ENCODE results near the gene CRYGC.
"Not testable (repeated sequence)": the region's sequence is repeated elsewhere in the genome, so short reads cannot be mapped to it uniquely, and the experiment has no call there.

CRYGC gene

DNA sequence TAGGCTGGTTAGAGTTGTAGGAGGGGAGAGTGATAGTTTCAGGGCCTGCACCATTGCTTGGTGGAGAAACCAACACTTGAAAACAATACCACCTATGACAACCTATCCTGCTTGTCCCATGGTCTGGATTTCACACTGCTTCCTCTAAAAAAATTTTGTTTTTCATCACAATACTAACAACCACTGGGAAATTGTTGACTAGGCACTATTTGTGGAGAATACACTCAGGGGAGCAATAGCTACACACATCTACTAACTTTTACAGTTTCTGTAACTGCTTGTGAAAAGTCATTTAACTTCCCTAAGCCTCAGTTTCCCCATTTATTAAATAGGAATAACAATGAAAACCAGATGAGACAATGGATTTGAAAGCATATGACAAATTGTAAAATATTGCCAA, 20.5 kb upstream of the CRYGC start:
- Histone ChIP-seq H3K9ac (ENCODE audit: low read depth, low read length) (no peak overlapping the region), H3K4me1 (ENCODE audit: control insufficient read depth, insufficient read depth, low read length) (no peaks in the 10 kb centered on the region), H3K4me3 (ENCODE audit: low read depth, low read length) (no peak overlapping the region), H3K27me3 (ENCODE audit: control insufficient read depth, insufficient read depth, low read length) (no peaks in the 10 kb centered on the region), H3K36me3 (ENCODE audit: control insufficient read depth, insufficient read depth, low read length) (no peaks in the 10 kb centered on the region), H3K9me3 (ENCODE audit: control insufficient read depth, insufficient read depth, low read length) (no peaks in the 10 kb centered on the region)

DNA sequence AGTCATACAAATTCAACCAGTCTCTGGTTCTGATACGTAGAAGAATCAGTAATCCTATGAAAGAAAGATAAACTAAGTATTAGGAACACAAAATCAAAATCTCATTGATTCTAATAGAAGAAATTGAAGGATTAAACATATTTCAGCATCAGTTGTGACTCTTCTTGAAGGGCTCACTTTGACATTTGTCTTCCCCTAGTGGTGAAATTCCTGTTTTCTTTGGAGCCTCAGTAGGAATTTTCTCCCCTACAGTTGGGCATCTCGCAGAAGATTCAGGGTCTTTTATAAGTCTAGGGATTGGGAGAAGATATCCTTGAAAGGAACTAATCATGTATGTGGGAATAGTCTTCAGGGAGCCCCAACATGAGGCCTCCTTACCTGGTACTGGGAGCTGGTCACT, 19.2 kb upstream of the CRYGC start:
- H3K4me3 ChIP-seq (ENCODE audit: low read depth, low read length), result no peak overlapping the region
- no peaks in the 10 kb centered on the region for H3K36me3 ChIP-seq (ENCODE audit: control insufficient read depth, insufficient read depth, low read length)
- H3K9ac ChIP-seq (ENCODE audit: low read depth, low read length), result no peak overlapping the region
- H3K27me3 ChIP-seq (ENCODE audit: control insufficient read depth, insufficient read depth, low read length), result no peaks in the 10 kb centered on the region
- no peaks in the 10 kb centered on the region for H3K4me1 ChIP-seq (ENCODE audit: control insufficient read depth, insufficient read depth, low read length)
- H3K9me3 ChIP-seq (ENCODE audit: control insufficient read depth, insufficient read depth, low read length), result no peaks in the 10 kb centered on the region

DNA sequence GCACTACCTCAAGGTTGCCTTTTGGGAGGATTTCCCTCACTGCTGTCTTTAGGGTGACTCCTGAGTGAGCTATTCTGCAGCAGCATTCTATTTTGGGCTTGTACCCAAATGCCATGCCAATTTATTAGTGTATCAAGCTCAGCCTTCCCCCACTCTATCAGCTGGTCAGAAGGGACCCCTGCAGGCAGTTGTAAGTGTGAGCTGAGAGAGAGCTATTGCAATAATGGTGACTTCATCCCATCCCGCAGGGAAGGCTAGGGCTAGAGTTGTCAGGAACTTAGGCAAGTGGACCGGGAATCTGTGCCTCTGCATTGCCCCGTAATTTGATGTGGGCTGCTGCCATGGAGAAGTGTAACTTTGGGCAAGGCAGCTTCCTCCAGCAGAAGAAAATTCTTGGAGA, 18.1 kb upstream of the CRYGC start:
- no peak overlapping the region for H3K4me3 ChIP-seq (ENCODE audit: low read depth, low read length)
- no peaks in the 10 kb centered on the region for H3K36me3 ChIP-seq (ENCODE audit: control insufficient read depth, insufficient read depth, low read length)
- no peaks in the 10 kb centered on the region for H3K27me3 ChIP-seq (ENCODE audit: control insufficient read depth, insufficient read depth, low read length)
- no peak overlapping the region for H3K9ac ChIP-seq (ENCODE audit: low read depth, low read length)
- no peaks in the 10 kb centered on the region for H3K4me1 ChIP-seq (ENCODE audit: control insufficient read depth, insufficient read depth, low read length)
- H3K9me3 ChIP-seq (ENCODE audit: control insufficient read depth, insufficient read depth, low read length), result no peaks in the 10 kb centered on the region

DNA sequence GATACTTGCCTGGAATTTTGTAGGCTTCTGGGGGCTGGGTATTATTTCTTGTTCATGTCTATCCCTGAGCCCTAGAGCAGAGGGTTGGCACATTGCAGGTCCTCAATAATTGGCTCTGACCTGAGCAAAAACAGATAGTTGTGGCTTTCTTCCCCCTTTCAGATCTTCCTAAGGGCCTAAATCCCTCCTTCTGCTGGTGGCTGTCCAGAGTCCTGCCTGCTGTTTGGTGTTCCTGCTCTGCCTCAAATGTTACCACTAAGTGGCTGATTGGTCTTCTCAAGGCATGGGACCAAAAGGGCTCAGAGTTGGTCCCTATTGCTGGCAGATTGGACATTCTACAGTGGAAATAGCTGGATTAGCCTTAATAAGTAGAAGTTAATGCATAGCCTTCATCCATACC, 17.4 kb upstream of the CRYGC start:
- Histone ChIP-seq H3K9me3 (ENCODE audit: control insufficient read depth, insufficient read depth, low read length) (no peaks in the 10 kb centered on the region), H3K9ac (ENCODE audit: low read depth, low read length) (no peak overlapping the region), H3K27me3 (ENCODE audit: control insufficient read depth, insufficient read depth, low read length) (no peaks in the 10 kb centered on the region), H3K4me3 (ENCODE audit: low read depth, low read length) (no peak overlapping the region), H3K36me3 (ENCODE audit: control insufficient read depth, insufficient read depth, low read length) (no peaks in the 10 kb centered on the region), H3K4me1 (ENCODE audit: control insufficient read depth, insufficient read depth, low read length) (no peaks in the 10 kb centered on the region)

DNA sequence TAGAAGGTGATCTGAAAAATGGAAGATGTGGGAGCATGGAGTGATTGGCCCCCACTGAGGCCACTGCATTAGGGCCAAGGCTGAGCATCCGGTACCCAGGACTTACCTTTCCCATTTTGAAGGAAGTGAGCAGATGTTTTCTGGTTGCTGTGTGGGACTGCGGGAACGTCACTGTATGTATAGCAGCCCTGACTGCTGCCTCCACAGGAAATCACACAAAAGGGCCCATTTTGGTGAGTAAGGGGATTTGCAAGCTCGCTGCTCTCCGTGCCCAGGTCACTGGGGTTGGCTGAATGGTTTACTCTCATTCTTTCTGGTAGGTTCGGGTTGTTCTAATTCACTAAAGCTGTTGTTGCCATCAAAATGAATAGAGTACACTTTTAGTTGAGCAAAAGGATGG, 16.4 kb upstream of the CRYGC start, which contains the start of gene CRYGB:
CRYGB (minus strand) TSS at position 153 of the 400 bp plus-strand sequence; CDS start at position 115, 38 bp downstream.
- no peak within 1 kb of the TSS for H3K4me3 ChIP-seq (ENCODE audit: low read depth, low read length)
- H3K9ac ChIP-seq (ENCODE audit: low read depth, low read length), result no peak within 1 kb of the TSS
- no peaks in the 10 kb centered on the region for H3K4me1 ChIP-seq (ENCODE audit: control insufficient read depth, insufficient read depth, low read length)
- H3K36me3 ChIP-seq (ENCODE audit: control insufficient read depth, insufficient read depth, low read length), result no peaks in the 10 kb centered on the region
- H3K27me3 ChIP-seq (ENCODE audit: control insufficient read depth, insufficient read depth, low read length), result no peaks in the 10 kb centered on the region
- no peaks in the 10 kb centered on the region for H3K9me3 ChIP-seq (ENCODE audit: control insufficient read depth, insufficient read depth, low read length)

DNA sequence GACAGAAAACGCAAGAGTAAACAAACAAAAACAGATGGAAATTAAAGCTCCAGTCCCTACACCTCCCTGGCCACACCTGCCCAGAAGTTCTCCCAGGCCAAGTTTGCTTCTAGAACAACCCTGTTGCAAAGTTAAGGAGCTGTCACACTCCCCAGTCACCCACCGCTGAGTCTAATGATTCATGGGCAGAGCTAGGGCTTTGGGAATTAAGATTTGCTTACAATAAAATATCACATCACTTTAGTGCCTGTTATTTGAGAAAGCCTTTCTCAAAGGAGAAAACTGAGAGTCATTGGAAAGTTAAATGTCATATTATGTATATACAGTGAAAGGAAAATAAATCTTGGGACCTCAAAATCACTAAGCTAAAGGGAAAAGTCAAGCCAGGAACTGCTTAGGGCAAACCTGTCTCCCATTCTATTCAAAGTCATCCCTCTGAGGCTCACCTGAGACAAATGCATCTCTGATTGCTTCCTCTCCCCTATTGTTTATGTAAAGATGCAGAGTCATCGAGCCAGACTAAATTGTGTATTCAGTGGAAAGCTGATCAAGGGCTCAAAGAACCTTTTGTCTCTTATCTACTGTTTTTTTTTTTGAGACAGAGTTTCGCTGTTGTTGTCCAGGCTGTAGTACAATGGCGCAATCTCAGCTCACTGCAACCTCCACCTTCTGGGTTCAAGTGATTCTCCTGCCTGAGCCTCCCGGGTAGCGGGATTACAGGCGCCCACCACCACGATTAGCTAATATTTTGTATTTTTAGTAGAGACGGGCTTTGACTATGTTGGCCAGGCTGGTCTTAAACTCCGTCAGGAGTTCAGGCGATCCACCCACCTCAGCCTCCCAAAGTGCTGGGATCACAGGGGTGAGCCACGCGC, 13.5 kb upstream of the CRYGC start:
- no peaks in the 10 kb centered on the region for H3K27me3 ChIP-seq (ENCODE audit: control insufficient read depth, insufficient read depth, low read length)
- no peaks in the 10 kb centered on the region for H3K4me1 ChIP-seq (ENCODE audit: control insufficient read depth, insufficient read depth, low read length)
- no peak overlapping the region for H3K4me3 ChIP-seq (ENCODE audit: low read depth, low read length)
- H3K36me3 ChIP-seq (ENCODE audit: control insufficient read depth, insufficient read depth, low read length), result no peaks in the 10 kb centered on the region
- H3K9me3 ChIP-seq (ENCODE audit: control insufficient read depth, insufficient read depth, low read length), result no peaks in the 10 kb centered on the region
- H3K9ac ChIP-seq (ENCODE audit: low read depth, low read length), result no peak overlapping the region

DNA sequence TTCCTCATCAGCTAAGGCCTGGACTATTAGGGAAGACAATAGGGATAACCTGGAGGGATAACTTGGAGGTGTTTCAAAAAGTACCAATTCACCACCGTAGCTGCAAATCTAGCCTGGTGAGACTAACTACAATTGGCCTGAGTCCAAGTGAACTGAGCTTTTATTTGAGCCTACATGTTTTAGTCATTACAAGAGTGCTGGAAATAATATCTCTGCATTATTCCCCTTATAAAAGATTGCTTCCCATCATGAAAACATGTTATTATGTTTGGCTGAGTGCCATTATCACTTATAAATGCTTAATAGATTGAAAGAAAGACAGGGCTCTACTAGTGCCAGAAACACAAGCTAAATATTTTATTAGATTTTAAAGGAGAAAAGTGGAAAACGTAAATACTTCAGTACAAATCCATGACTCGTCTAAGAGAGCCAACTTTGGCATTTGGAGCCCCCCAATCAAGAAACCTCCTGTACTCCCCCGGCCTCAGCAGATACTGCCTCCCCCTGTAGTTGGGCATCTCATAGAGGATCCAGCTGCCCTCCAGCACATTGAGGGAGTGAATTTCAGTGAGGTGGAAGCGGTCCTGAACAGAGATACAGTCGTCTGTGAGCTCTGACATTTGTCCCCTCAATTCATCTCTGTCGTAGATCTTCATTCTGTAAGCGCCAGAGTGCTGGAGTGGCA, 12.8 kb upstream of the CRYGC start:
- no peaks in the 10 kb centered on the region for H3K36me3 ChIP-seq (ENCODE audit: control insufficient read depth, insufficient read depth, low read length)
- H3K4me1 ChIP-seq (ENCODE audit: control insufficient read depth, insufficient read depth, low read length), result no peaks in the 10 kb centered on the region
- no peak overlapping the region for H3K4me3 ChIP-seq (ENCODE audit: low read depth, low read length)
- H3K27me3 ChIP-seq (ENCODE audit: control insufficient read depth, insufficient read depth, low read length), result no peaks in the 10 kb centered on the region
- no peak overlapping the region for H3K9ac ChIP-seq (ENCODE audit: low read depth, low read length)
- no peaks in the 10 kb centered on the region for H3K9me3 ChIP-seq (ENCODE audit: control insufficient read depth, insufficient read depth, low read length)

DNA sequence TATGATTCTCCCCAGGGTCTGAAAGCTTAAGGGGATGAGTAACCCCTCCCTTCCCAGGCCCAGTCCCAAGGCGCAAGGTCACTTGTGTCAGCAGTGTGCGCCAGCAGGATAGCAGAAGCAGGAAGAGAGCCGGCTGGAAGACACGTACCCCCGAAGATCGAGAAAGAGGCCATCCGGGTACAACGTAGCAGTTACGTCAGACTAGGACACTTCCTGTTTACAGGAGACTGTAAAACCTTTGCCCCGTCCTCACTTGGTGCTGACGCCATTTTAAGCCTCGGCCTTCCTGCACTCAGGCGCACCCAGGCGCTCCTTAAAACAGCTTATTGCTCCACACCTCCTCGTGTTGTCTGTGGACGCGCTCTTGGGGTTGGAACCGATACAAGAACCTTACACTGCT, 9.8 kb upstream of the CRYGC start:
- H3K9me3 ChIP-seq (ENCODE audit: control insufficient read depth, insufficient read depth, low read length), result no peaks in the 10 kb centered on the region

DNA sequence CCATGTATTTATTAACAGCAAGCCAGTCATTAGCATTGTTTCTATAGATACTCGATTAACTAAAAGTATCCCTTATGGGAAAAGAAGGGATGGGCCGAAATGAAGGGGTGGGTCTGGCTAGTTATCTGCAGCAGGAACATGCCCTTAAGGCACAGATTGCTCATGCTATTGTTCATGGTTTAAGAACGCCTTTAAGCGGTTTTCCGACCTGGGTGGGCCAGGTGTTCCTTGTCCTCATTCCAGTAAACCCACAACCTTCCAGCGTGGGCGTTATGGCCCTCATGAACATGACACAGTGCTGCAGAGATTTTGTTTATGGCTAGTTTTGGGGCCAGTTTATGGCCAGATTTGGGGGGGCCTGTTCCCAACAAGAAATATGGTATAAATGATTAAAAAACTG, 8.7 kb upstream of the CRYGC start:
- H3K9ac ChIP-seq (ENCODE audit: low read depth, low read length); H3K4me1 ChIP-seq (ENCODE audit: control insufficient read depth, insufficient read depth, low read length); H3K36me3 ChIP-seq (ENCODE audit: control insufficient read depth, insufficient read depth, low read length); H3K4me3 ChIP-seq (ENCODE audit: low read depth, low read length); H3K27me3 ChIP-seq (ENCODE audit: control insufficient read depth, insufficient read depth, low read length); H3K9me3 ChIP-seq (ENCODE audit: control insufficient read depth, insufficient read depth, low read length): not testable (repeated sequence)

More for the DNA sequence above, 9.8 kb upstream of the CRYGC start:
- H3K4me3 ChIP-seq (ENCODE audit: low read depth, low read length), result no peak overlapping the region
- no peaks in the 10 kb centered on the region for H3K27me3 ChIP-seq (ENCODE audit: control insufficient read depth, insufficient read depth, low read length)
- H3K36me3 ChIP-seq (ENCODE audit: control insufficient read depth, insufficient read depth, low read length), result no peaks in the 10 kb centered on the region
- no peaks in the 10 kb centered on the region for H3K4me1 ChIP-seq (ENCODE audit: control insufficient read depth, insufficient read depth, low read length)
- H3K9ac ChIP-seq (ENCODE audit: low read depth, low read length), result no peak overlapping the region

DNA sequence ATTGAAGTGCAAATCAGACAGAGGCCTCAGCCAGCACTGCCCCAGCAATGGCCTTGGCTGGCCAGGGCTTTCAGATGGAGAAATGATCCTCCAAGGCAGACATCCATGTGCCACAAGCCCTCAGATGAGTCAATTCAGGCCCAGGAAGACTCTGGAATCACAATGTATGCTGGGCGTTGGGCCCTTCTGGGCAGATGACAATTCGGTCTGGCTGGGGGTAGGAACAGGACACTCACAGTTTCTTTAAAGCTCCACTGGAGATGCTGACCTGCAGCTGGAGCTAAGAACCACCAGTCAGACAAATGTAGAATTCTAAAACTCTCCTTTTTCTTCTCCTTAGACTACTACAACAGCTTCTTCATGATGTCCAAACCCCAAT, 7.1 kb upstream of the CRYGC start:
- Histone ChIP-seq H3K27me3 (ENCODE audit: control insufficient read depth, insufficient read depth, low read length) (no peaks in the 10 kb centered on the region), H3K9me3 (ENCODE audit: control insufficient read depth, insufficient read depth, low read length) (no peaks in the 10 kb centered on the region), H3K36me3 (ENCODE audit: control insufficient read depth, insufficient read depth, low read length) (no peaks in the 10 kb centered on the region), H3K4me3 (ENCODE audit: low read depth, low read length) (no peak overlapping the region), H3K9ac (ENCODE audit: low read depth, low read length) (no peak overlapping the region), H3K4me1 (ENCODE audit: control insufficient read depth, insufficient read depth, low read length) (no peaks in the 10 kb centered on the region)

DNA sequence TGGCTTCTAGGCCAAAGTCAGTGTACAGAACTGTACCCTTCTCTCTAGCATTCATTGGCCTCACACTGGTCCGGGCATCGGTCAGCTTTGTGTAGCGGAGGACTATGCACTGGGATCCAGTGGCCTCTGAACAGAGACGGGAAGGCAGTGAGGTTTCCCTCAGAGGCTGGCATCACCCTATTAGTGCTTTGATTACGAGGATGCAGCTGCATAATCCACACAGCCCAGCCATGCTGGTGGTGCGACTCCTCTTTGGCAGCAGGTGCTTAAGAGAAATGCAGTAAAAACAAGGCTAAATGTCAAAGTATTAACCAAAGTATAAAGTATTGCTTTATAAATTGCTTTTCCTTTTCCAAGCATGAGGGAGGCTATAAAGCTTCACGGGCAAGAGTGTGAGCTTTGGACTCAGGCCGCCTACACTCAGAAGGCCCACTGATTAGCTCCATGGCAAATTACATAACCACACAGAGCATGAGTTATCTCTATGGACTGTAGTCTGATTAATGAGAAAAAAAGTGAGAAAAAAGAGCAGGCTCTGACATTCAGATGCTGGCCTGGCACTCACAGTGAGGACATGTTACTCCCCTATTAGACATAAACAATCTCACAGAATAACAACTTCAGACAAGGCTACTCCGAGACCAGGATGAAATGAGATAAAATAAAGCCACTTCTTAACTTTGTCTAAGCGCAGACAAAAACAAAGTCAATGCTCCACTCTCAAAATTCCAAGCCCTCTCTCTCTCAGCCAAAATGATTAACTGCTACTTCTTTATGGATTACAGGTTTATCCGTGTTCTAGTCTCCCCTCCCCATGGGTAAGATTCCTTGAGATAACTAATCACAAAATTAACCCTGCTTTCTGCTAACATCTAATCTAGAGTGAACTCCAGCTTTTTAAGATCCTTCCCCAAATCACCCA, 6.4 kb upstream of the CRYGC start:
- Histone ChIP-seq H3K4me3 (ENCODE audit: low read depth, low read length) (no peak overlapping the region), H3K36me3 (ENCODE audit: control insufficient read depth, insufficient read depth, low read length) (no peaks in the 10 kb centered on the region), H3K9ac (ENCODE audit: low read depth, low read length) (no peak overlapping the region), H3K9me3 (ENCODE audit: control insufficient read depth, insufficient read depth, low read length) (no peaks in the 10 kb centered on the region), H3K27me3 (ENCODE audit: control insufficient read depth, insufficient read depth, low read length) (no peaks in the 10 kb centered on the region), H3K4me1 (ENCODE audit: control insufficient read depth, insufficient read depth, low read length) (no peaks in the 10 kb centered on the region)
